HEK293 (cell line): ENCODE measurements around the gene LUC7L.

Experiments
- CTCF ChIA-PET: fragments of 350-600 bp; formaldehyde crosslinking; extraction: SDS; loops from one replicate; lab custom pipeline; 2021; ENCODE audit warnings: antibody characterized with exemption; lab: Yijun Ruan, JAX
- POLR2A ChIA-PET: fragments of 300-600 bp; formaldehyde crosslinking; extraction: SDS; loops from one replicate; lab custom pipeline; 2020; ENCODE audit warnings: antibody characterized with exemption, inconsistent platforms; lab: Yijun Ruan, JAX
- H3K27ac ChIP-seq: fragments of 200-500 bp; sonication (Bioruptor generic); 2 replicates; pipeline ENCODE4 v1.5.1; 2014; ENCODE audit warnings: low read depth, low read length, control low read depth, inconsistent platforms; ENCODE audit errors: extremely low read depth
- H3K36me3 ChIP-seq, 2 experiments: fragments of 200-500 bp in 1 of 2; sonication (Bioruptor generic) in 1 of 2; 1 replicate in 1 of 2; 2 replicates in 1 of 2; pipeline ENCODE4 v1.5.1; 2014 to 2017; ENCODE audit warnings: inconsistent platforms in 2 of 2, low read length in 2 of 2; ENCODE audit not compliant: control insufficient read depth in 2 of 2, insufficient read depth in 1 of 2
- H3K4me1 ChIP-seq: fragments of 200-500 bp; sonication (Bioruptor generic); 2 replicates; pipeline ENCODE4 v1.5.1; 2014; ENCODE audit warnings: mild to moderate bottlenecking, low read length, inconsistent platforms; ENCODE audit not compliant: control insufficient read depth, insufficient read depth
- H3K4me3 ChIP-seq: 2 replicates; pipeline ENCODE4 v1.5.1; 2011; ENCODE audit warnings: low read depth, mild to moderate bottlenecking, control low read depth, low read length, moderate library complexity
- H3K9me3 ChIP-seq: fragments of 200-500 bp; sonication (Bioruptor generic); 2 replicates; pipeline ENCODE4 v1.5.1; 2014; ENCODE audit warnings: low read depth, low read length, inconsistent platforms; ENCODE audit not compliant: control insufficient read depth, insufficient read depth
- GLI4 ChIP-seq: fragments of 450-650 bp; formaldehyde crosslinking; IDR thresholded peaks from 2 replicates; pipeline ENCODE4 v1.5.1; 2016; ENCODE audit warnings: missing biosample characterization, missing genetic modification characterization
- GLIS2 ChIP-seq: fragments of 450-650 bp; formaldehyde crosslinking; IDR thresholded peaks from 2 replicates; pipeline ENCODE4 v1.5.1; 2016; ENCODE audit warnings: missing biosample characterization, missing genetic modification characterization
- KLF1 ChIP-seq: fragments of 450-650 bp; formaldehyde crosslinking; IDR thresholded peaks from 2 replicates; pipeline ENCODE4 v1.5.1; 2016; ENCODE audit warnings: missing biosample characterization, missing genetic modification characterization
- KLF10 ChIP-seq: fragments of 450-650 bp; IDR thresholded peaks from 2 replicates; pipeline ENCODE4 v1.5.1; 2018; ENCODE audit warnings: missing biosample characterization, mild to moderate bottlenecking, missing genetic modification characterization
- KLF17 ChIP-seq: fragments of 450-650 bp; formaldehyde crosslinking; IDR thresholded peaks from 2 replicates; pipeline ENCODE4 v1.5.1; 2016; ENCODE audit warnings: missing biosample characterization, missing genetic modification characterization
- ZBTB17 ChIP-seq: fragments of 450-650 bp; formaldehyde crosslinking; IDR thresholded peaks from 2 replicates; pipeline ENCODE4 v1.5.1; 2016; ENCODE audit warnings: missing biosample characterization, missing genetic modification characterization
- ZBTB21 ChIP-seq: fragments of 450-650 bp; formaldehyde crosslinking; IDR thresholded peaks from 2 replicates; pipeline ENCODE4 v1.5.1; 2017; ENCODE audit warnings: missing biosample characterization, missing genetic modification characterization
- ZBTB7A ChIP-seq: fragments of 450-650 bp; formaldehyde crosslinking; IDR thresholded peaks from 2 replicates; pipeline ENCODE4 v1.5.1; 2016; ENCODE audit warnings: low read depth, missing biosample characterization, missing genetic modification characterization
- ZFP41 ChIP-seq: fragments of 450-650 bp; formaldehyde crosslinking; IDR thresholded peaks from 2 replicates; pipeline ENCODE4 v1.5.1; 2016; ENCODE audit warnings: missing biosample characterization, missing genetic modification characterization, borderline replicate concordance
- ZNF114 ChIP-seq: fragments of 450-650 bp; formaldehyde crosslinking; IDR thresholded peaks from 2 replicates; pipeline ENCODE4 v1.5.0; 2017; ENCODE audit warnings: missing biosample characterization, missing genetic modification characterization
- ZNF157 ChIP-seq: fragments of 450-650 bp; formaldehyde crosslinking; IDR thresholded peaks from 2 replicates; pipeline ENCODE4 v1.5.1; 2016; ENCODE audit warnings: missing biosample characterization, missing genetic modification characterization
- ZNF174 ChIP-seq: fragments of 450-650 bp; formaldehyde crosslinking; IDR thresholded peaks from 2 replicates; pipeline ENCODE4 v1.5.0; 2017; ENCODE audit warnings: missing biosample characterization, mild to moderate bottlenecking, missing genetic modification characterization
- ZNF184 ChIP-seq: fragments of 450-650 bp; IDR thresholded peaks from 2 replicates; pipeline ENCODE4 v1.5.1; 2018; ENCODE audit warnings: missing biosample characterization, mild to moderate bottlenecking, missing genetic modification characterization
- ZNF239 ChIP-seq: fragments of 450-650 bp; formaldehyde crosslinking; IDR thresholded peaks from 2 replicates; pipeline ENCODE4 v1.5.1; 2016; ENCODE audit warnings: missing biosample characterization, missing genetic modification characterization
- ZNF335 ChIP-seq: fragments of 450-650 bp; formaldehyde crosslinking; conservative IDR thresholded peaks from 2 replicates; pipeline ENCODE4 v1.5.1; 2016; ENCODE audit warnings: missing biosample characterization, missing genetic modification characterization
- ZNF521 ChIP-seq: fragments of 450-650 bp; formaldehyde crosslinking; IDR thresholded peaks from 2 replicates; pipeline ENCODE4 v1.5.1; 2017; ENCODE audit warnings: missing biosample characterization, mild to moderate bottlenecking, missing genetic modification characterization
- ZNF544 ChIP-seq: fragments of 450-650 bp; formaldehyde crosslinking; IDR thresholded peaks from 2 replicates; pipeline ENCODE4 v1.5.0; 2017; ENCODE audit warnings: missing biosample characterization, missing genetic modification characterization
- ZNF654 ChIP-seq: fragments of 450-650 bp; formaldehyde crosslinking; IDR thresholded peaks from 2 replicates; pipeline ENCODE4 v1.5.1; 2016; ENCODE audit warnings: low read depth, missing biosample characterization, missing genetic modification characterization
- TF ChIP-seq, protein P1 (sequence below): fragments of 450-650 bp; formaldehyde crosslinking; conservative IDR thresholded peaks from 2 replicates; pipeline ENCODE4 v1.5.1; 2016; ENCODE audit warnings: low read depth, missing biosample characterization, missing genetic modification characterization
- TF ChIP-seq, protein P2 (sequence below): fragments of 450-650 bp; formaldehyde crosslinking; IDR thresholded peaks from 2 replicates; pipeline ENCODE4 v1.5.1; 2016; ENCODE audit warnings: missing biosample characterization, missing genetic modification characterization, low read depth
- TF ChIP-seq, protein P3 (sequence below): fragments of 450-650 bp; formaldehyde crosslinking; IDR thresholded peaks from 2 replicates; pipeline ENCODE4 v1.5.1; 2017; ENCODE audit warnings: missing biosample characterization, missing genetic modification characterization

The LUC7L gene

GRCh38 chr16:273547-274421, 44.5 kb upstream of the LUC7L start (continued):
- TF ChIP-seq ZBTB7A (no peak), ZNF174 (tag by site-specific recombination) (no peak), KLF10 (no peak), KLF1 (peak; percentile 98), GLI4 (tag by site-specific recombination) (no peak), KLF17 (tag by site-specific recombination) (0 out of 2 replicates have a peak, but pooled peaks have one; percentile 24), ZNF521 (no peak), ZBTB17 (tag by site-specific recombination) (no peak)

- Histone ChIP-seq H3K4me1 (no peaks in the 10 kb centered on the region), H3K4me3 (no peak overlapping the region), H3K27ac (no peak overlapping the region), H3K36me3 (no peaks in the 10 kb centered on the region), H3K9me3 (no peaks in the 10 kb centered on the region)
- ChIA-PET POLR2A (no interaction called here), CTCF (interaction anchor here (0.7 to 1.2 kb wide), 3 partner anchors 11 to 90 kb away, joined by 3 read pairs; no protein-coding TSS in a partner anchor)
- TF ChIP-seq ZBTB21 = no peak
- TF ChIP-seq GLIS2 (tag by site-specific recombination) = 0 out of 2 replicates have a peak, but pooled peaks have one; percentile 45
- TF ChIP-seq ZNF335 (tag by site-specific recombination) = peak; percentile 64
- no peak for TF ChIP-seq ZNF239 (tag by site-specific recombination)
- TF ChIP-seq, protein P1, sequence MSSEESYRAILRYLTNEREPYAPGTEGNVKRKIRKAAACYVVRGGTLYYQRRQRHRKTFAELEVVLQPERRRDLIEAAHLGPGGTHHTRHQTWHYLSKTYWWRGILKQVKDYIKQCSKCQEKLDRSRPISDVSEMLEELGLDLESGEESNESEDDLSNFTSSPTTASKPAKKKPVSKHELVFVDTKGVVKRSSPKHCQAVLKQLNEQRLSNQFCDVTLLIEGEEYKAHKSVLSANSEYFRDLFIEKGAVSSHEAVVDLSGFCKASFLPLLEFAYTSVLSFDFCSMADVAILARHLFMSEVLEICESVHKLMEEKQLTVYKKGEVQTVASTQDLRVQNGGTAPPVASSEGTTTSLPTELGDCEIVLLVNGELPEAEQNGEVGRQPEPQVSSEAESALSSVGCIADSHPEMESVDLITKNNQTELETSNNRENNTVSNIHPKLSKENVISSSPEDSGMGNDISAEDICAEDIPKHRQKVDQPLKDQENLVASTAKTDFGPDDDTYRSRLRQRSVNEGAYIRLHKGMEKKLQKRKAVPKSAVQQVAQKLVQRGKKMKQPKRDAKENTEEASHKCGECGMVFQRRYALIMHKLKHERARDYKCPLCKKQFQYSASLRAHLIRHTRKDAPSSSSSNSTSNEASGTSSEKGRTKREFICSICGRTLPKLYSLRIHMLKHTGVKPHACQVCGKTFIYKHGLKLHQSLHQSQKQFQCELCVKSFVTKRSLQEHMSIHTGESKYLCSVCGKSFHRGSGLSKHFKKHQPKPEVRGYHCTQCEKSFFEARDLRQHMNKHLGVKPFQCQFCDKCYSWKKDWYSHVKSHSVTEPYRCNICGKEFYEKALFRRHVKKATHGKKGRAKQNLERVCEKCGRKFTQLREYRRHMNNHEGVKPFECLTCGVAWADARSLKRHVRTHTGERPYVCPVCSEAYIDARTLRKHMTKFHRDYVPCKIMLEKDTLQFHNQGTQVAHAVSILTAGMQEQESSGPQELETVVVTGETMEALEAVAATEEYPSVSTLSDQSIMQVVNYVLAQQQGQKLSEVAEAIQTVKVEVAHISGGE (tag by site-specific recombination) = no peak
Measured at GRCh38 chr16:272633-273546, 43.6 kb upstream of the LUC7L start.

GRCh38 chr16:270381-271255, 41.4 kb upstream of the LUC7L start:
- no peaks in the 10 kb centered on the region for H3K9me3 ChIP-seq
- H3K4me1 ChIP-seq = no peaks in the 10 kb centered on the region
- CTCF ChIA-PET = interaction anchor here (0.6 kb wide), 1 partner anchor 36 kb away, joined by 3 read pairs; the partner anchor contains the start of gene FAM234A
- TF ChIP-seq ZNF184 (no peak), ZNF544 (tag by site-specific recombination) (no peak), ZNF654 (tag by site-specific recombination) (no peak), ZNF157 (tag by site-specific recombination) (no peak), ZNF114 (no peak), ZFP41 (tag by site-specific recombination) (no peak)
- TF ChIP-seq, protein P2, sequence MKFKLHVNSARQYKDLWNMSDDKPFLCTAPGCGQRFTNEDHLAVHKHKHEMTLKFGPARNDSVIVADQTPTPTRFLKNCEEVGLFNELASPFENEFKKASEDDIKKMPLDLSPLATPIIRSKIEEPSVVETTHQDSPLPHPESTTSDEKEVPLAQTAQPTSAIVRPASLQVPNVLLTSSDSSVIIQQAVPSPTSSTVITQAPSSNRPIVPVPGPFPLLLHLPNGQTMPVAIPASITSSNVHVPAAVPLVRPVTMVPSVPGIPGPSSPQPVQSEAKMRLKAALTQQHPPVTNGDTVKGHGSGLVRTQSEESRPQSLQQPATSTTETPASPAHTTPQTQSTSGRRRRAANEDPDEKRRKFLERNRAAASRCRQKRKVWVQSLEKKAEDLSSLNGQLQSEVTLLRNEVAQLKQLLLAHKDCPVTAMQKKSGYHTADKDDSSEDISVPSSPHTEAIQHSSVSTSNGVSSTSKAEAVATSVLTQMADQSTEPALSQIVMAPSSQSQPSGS (tag by site-specific recombination) = no peak
- TF ChIP-seq, protein P3, sequence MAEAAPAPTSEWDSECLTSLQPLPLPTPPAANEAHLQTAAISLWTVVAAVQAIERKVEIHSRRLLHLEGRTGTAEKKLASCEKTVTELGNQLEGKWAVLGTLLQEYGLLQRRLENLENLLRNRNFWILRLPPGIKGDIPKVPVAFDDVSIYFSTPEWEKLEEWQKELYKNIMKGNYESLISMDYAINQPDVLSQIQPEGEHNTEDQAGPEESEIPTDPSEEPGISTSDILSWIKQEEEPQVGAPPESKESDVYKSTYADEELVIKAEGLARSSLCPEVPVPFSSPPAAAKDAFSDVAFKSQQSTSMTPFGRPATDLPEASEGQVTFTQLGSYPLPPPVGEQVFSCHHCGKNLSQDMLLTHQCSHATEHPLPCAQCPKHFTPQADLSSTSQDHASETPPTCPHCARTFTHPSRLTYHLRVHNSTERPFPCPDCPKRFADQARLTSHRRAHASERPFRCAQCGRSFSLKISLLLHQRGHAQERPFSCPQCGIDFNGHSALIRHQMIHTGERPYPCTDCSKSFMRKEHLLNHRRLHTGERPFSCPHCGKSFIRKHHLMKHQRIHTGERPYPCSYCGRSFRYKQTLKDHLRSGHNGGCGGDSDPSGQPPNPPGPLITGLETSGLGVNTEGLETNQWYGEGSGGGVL (tag by site-specific recombination) = no peak

More at GRCh38 chr16:270381-271255, 41.4 kb upstream of the LUC7L start:
- no peaks in the 10 kb centered on the region for H3K36me3 ChIP-seq
- no peak overlapping the region for H3K27ac ChIP-seq
- POLR2A ChIA-PET = no interaction called here
- no peak overlapping the region for H3K4me3 ChIP-seq
